Hematopoietic multipotent progenitor cell treated with erythropoietin and hydrocortisone succinate and interleukin-3 and kit ligand, for 17 days (in vitro differentiated cells): ENCODE data around the gene MAGI2.
"Not testable (repeated sequence)": the region's sequence is repeated elsewhere in the genome, so short reads cannot be mapped to it uniquely, and the experiment has no call there.

ENCODE experiments used
- DNase-seq: peaks from one replicate; pipeline ENCODE4 v3.0.0-alpha.2; 2015; ENCODE audit warnings: low spot score

Gene MAGI2

GRCh38 chr7:78284945-78285344, 1168.5 kb downstream of the MAGI2 start:
- no peak for DNase-seq

GRCh38 chr7:78280276-78280675, 1173.2 kb downstream of the MAGI2 start:
- DNase-seq, result no peak

GRCh38 chr7:78279457-78279856, 1174.0 kb downstream of the MAGI2 start:
- DNase-seq, result no peak

- no peak for DNase-seq
Observed at GRCh38 chr7:78279032-78279431, 1174.4 kb downstream of the MAGI2 start.

- DNase-seq, result no peak
Observed at GRCh38 chr7:78267141-78267540, 1186.3 kb downstream of the MAGI2 start.

GRCh38 chr7:78265486-78265885, 1188.0 kb downstream of the MAGI2 start:
- DNase-seq, result no peak

- no peak for DNase-seq
Observed at GRCh38 chr7:78265071-78265470, 1188.4 kb downstream of the MAGI2 start.

- no peak for DNase-seq
Observed at GRCh38 chr7:78264105-78264504, 1189.4 kb downstream of the MAGI2 start.

- no peak for DNase-seq
Observed at GRCh38 chr7:78261739-78262138, 1191.7 kb downstream of the MAGI2 start.

GRCh38 chr7:78261302-78261701, 1192.2 kb downstream of the MAGI2 start:
- no peak for DNase-seq

- no peak for DNase-seq
Observed at GRCh38 chr7:78260826-78261225, 1192.6 kb downstream of the MAGI2 start.

GRCh38 chr7:78254726-78255055, 1198.8 kb downstream of the MAGI2 start:
- no peak for DNase-seq

GRCh38 chr7:78253850-78254725, 1199.4 kb downstream of the MAGI2 start:
- DNase-seq, result no peak

- DNase-seq, result no peak
Observed at GRCh38 chr7:78248867-78249266, 1204.6 kb downstream of the MAGI2 start.

- no peak for DNase-seq
Observed at GRCh38 chr7:78247910-78248689, 1205.4 kb downstream of the MAGI2 start.

- DNase-seq, result not testable (repeated sequence)
Observed at GRCh38 chr7:78240179-78240578, 1213.3 kb downstream of the MAGI2 start.

- no peak for DNase-seq
Observed at GRCh38 chr7:78234634-78235033, 1218.8 kb downstream of the MAGI2 start.

- no peak for DNase-seq
Observed at GRCh38 chr7:78232806-78233205, 1220.7 kb downstream of the MAGI2 start.

GRCh38 chr7:78226059-78226719, 1227.3 kb downstream of the MAGI2 start:
- DNase-seq, result no peak

- DNase-seq, result no peak
Observed at GRCh38 chr7:78225534-78225933, 1227.9 kb downstream of the MAGI2 start.

- no peak for DNase-seq
Observed at GRCh38 chr7:78224923-78225322, 1228.5 kb downstream of the MAGI2 start.

- DNase-seq, result no peak
Observed at GRCh38 chr7:78223598-78223997, 1229.9 kb downstream of the MAGI2 start.
